HEK293 (cell line): Measurements from ENCODE around the gene CLDN1.

Source experiments
- CTCF ChIA-PET: fragments of 350-600 bp; formaldehyde crosslinking; extraction: SDS; loops from one replicate; lab custom pipeline; 2021; ENCODE audit warnings: antibody characterized with exemption; lab: Yijun Ruan, JAX
- POLR2A ChIA-PET: fragments of 300-600 bp; formaldehyde crosslinking; extraction: SDS; loops from one replicate; lab custom pipeline; 2020; ENCODE audit warnings: antibody characterized with exemption, inconsistent platforms; lab: Yijun Ruan, JAX
- H3K27ac ChIP-seq: fragments of 200-500 bp; sonication (Bioruptor generic); 2 replicates; pipeline ENCODE4 v1.5.1; 2014; ENCODE audit warnings: low read depth, low read length, control low read depth, inconsistent platforms; ENCODE audit errors: extremely low read depth
- H3K36me3 ChIP-seq, 2 experiments: fragments of 200-500 bp in 1 of 2; sonication (Bioruptor generic) in 1 of 2; 1 replicate in 1 of 2; 2 replicates in 1 of 2; pipeline ENCODE4 v1.5.1; 2014 to 2017; ENCODE audit warnings: inconsistent platforms in 2 of 2, low read length in 2 of 2; ENCODE audit not compliant: control insufficient read depth in 2 of 2, insufficient read depth in 1 of 2
- H3K4me1 ChIP-seq: fragments of 200-500 bp; sonication (Bioruptor generic); 2 replicates; pipeline ENCODE4 v1.5.1; 2014; ENCODE audit warnings: mild to moderate bottlenecking, low read length, inconsistent platforms; ENCODE audit not compliant: control insufficient read depth, insufficient read depth
- H3K4me3 ChIP-seq: 2 replicates; pipeline ENCODE4 v1.5.1; 2011; ENCODE audit warnings: low read depth, mild to moderate bottlenecking, control low read depth, low read length, moderate library complexity
- H3K9me3 ChIP-seq: fragments of 200-500 bp; sonication (Bioruptor generic); 2 replicates; pipeline ENCODE4 v1.5.1; 2014; ENCODE audit warnings: low read depth, low read length, inconsistent platforms; ENCODE audit not compliant: control insufficient read depth, insufficient read depth
- TRIM28 ChIP-seq: IDR thresholded peaks from 2 replicates; pipeline ENCODE4 v1.6.1; 2011; ENCODE audit warnings: low read length, control low read depth, borderline replicate concordance
- WT1 ChIP-seq: fragments of 450-650 bp; formaldehyde crosslinking; IDR thresholded peaks from 2 replicates; pipeline ENCODE4 v1.5.1; 2016; ENCODE audit warnings: missing biosample characterization, missing genetic modification characterization
- ZBTB10 ChIP-seq: fragments of 450-650 bp; formaldehyde crosslinking; IDR thresholded peaks from 2 replicates; pipeline ENCODE4 v1.5.1; 2016; ENCODE audit warnings: missing biosample characterization, missing genetic modification characterization
- ZBTB17 ChIP-seq: fragments of 450-650 bp; formaldehyde crosslinking; IDR thresholded peaks from 2 replicates; pipeline ENCODE4 v1.5.1; 2016; ENCODE audit warnings: missing biosample characterization, missing genetic modification characterization
- ZFHX2 ChIP-seq: fragments of 450-650 bp; formaldehyde crosslinking; conservative IDR thresholded peaks from 2 replicates; pipeline ENCODE4 v1.5.1; 2016; ENCODE audit warnings: missing biosample characterization, missing genetic modification characterization
- ZFP37 ChIP-seq: fragments of 450-650 bp; formaldehyde crosslinking; IDR thresholded peaks from 2 replicates; pipeline ENCODE4 v1.5.1; 2016; ENCODE audit warnings: missing biosample characterization, missing genetic modification characterization
- ZNF23 ChIP-seq: fragments of 450-650 bp; formaldehyde crosslinking; IDR thresholded peaks from 2 replicates; pipeline ENCODE4 v1.5.1; 2016; ENCODE audit warnings: missing biosample characterization, missing genetic modification characterization, borderline replicate concordance
- ZNF311 ChIP-seq: fragments of 450-650 bp; formaldehyde crosslinking; IDR thresholded peaks from 2 replicates; pipeline ENCODE4 v1.5.1; 2017; ENCODE audit warnings: missing biosample characterization, missing genetic modification characterization, borderline replicate concordance
- ZNF335 ChIP-seq: fragments of 450-650 bp; formaldehyde crosslinking; conservative IDR thresholded peaks from 2 replicates; pipeline ENCODE4 v1.5.1; 2016; ENCODE audit warnings: missing biosample characterization, missing genetic modification characterization
- ZNF37A ChIP-seq: fragments of 450-650 bp; IDR thresholded peaks from 2 replicates; pipeline ENCODE4 v1.5.1; 2018; ENCODE audit warnings: missing biosample characterization, missing genetic modification characterization
- ZNF426 ChIP-seq: fragments of 450-650 bp; formaldehyde crosslinking; IDR thresholded peaks from 2 replicates; pipeline ENCODE4 v1.5.1; 2017; ENCODE audit warnings: missing biosample characterization, missing genetic modification characterization, mild to moderate bottlenecking, inconsistent platforms, moderate library complexity
- ZNF513 ChIP-seq: fragments of 450-650 bp; IDR thresholded peaks from 2 replicates; pipeline ENCODE4 v1.5.1; 2018; ENCODE audit warnings: missing biosample characterization, missing genetic modification characterization
- ZNF530 ChIP-seq: fragments of 450-650 bp; formaldehyde crosslinking; IDR thresholded peaks from 2 replicates; pipeline ENCODE4 v1.5.1; 2016; ENCODE audit warnings: low read depth, missing biosample characterization, missing genetic modification characterization
- ZNF692 ChIP-seq: fragments of 450-650 bp; formaldehyde crosslinking; IDR thresholded peaks from 2 replicates; pipeline ENCODE4 v1.5.1; 2016; ENCODE audit warnings: missing biosample characterization, missing genetic modification characterization
- TF ChIP-seq, protein P1 (sequence below): fragments of 450-650 bp; IDR thresholded peaks from 2 replicates; pipeline ENCODE4 v1.5.1; 2018; ENCODE audit warnings: missing biosample characterization, mild to moderate bottlenecking, missing genetic modification characterization
- TF ChIP-seq, protein P2 (sequence below): fragments of 450-650 bp; formaldehyde crosslinking; IDR thresholded peaks from 2 replicates; pipeline ENCODE4 v1.5.1; 2016; ENCODE audit warnings: missing biosample characterization, missing genetic modification characterization

CLDN1 gene

DNA sequence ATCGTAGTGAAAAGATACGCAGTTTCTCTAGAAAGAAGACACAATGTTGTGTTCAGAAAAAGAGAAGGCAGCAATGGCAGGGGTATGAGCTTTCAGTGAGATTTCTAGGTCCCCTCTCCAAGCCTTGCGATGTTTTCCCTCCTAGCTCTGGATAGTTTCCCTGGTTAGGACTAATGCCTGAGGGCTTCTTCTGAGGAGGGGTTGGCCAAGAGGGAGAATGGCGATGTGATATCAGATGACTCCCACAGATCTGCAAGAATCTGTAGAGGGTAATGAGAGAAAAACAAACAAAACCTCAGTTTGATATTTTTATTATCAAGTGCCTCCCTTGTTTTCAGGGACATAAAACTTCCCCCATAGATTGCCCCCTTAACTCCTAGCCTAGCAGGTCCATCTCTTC lies 4.1 kb upstream of the CLDN1 start:
- ChIA-PET CTCF (interaction anchor here (0.8 kb wide), 1 partner anchor 9 kb away, joined by 3 read pairs; no protein-coding TSS in a partner anchor), POLR2A (no interaction called here)
- Histone ChIP-seq H3K27ac (no peak overlapping the region), H3K4me1 (peaks cover 3% of the 10 kb centered on the region), H3K36me3 (no peaks in the 10 kb centered on the region), H3K9me3 (no peaks in the 10 kb centered on the region)
- TF ChIP-seq ZNF311 (tag by site-specific recombination) (no peak), ZNF692 (no peak; the same call in 1 of the 2 replicates), TRIM28 (0 out of 2 replicates have a peak, but pooled peaks have one; percentile 14), WT1 (tag by site-specific recombination) (peak; percentile 58; the same call in 1 of the 2 replicates), ZNF426 (no peak), ZBTB17 (tag by site-specific recombination) (peak; percentile 15; the same call in 1 of the 2 replicates), ZNF335 (tag by site-specific recombination) (0 out of 2 replicates have a peak, but pooled peaks have one; percentile 25), ZNF23 (tag by site-specific recombination) (no peak), ZFP37 (0 out of 2 replicates have a peak, but pooled peaks have one; percentile 13), ZBTB10 (tag by site-specific recombination) (no peak), ZFHX2 (tag by site-specific recombination) (no peak), ZNF37A (tag by site-specific recombination) (no peak), ZNF530 (tag by site-specific recombination) (no peak), ZNF513 (tag by site-specific recombination) (no peak)
- TF ChIP-seq, protein P1, sequence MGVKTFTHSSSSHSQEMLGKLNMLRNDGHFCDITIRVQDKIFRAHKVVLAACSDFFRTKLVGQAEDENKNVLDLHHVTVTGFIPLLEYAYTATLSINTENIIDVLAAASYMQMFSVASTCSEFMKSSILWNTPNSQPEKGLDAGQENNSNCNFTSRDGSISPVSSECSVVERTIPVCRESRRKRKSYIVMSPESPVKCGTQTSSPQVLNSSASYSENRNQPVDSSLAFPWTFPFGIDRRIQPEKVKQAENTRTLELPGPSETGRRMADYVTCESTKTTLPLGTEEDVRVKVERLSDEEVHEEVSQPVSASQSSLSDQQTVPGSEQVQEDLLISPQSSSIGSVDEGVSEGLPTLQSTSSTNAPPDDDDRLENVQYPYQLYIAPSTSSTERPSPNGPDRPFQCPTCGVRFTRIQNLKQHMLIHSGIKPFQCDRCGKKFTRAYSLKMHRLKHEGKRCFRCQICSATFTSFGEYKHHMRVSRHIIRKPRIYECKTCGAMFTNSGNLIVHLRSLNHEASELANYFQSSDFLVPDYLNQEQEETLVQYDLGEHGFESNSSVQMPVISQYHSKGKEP (tag by site-specific recombination), result no peak
- TF ChIP-seq, protein P2, sequence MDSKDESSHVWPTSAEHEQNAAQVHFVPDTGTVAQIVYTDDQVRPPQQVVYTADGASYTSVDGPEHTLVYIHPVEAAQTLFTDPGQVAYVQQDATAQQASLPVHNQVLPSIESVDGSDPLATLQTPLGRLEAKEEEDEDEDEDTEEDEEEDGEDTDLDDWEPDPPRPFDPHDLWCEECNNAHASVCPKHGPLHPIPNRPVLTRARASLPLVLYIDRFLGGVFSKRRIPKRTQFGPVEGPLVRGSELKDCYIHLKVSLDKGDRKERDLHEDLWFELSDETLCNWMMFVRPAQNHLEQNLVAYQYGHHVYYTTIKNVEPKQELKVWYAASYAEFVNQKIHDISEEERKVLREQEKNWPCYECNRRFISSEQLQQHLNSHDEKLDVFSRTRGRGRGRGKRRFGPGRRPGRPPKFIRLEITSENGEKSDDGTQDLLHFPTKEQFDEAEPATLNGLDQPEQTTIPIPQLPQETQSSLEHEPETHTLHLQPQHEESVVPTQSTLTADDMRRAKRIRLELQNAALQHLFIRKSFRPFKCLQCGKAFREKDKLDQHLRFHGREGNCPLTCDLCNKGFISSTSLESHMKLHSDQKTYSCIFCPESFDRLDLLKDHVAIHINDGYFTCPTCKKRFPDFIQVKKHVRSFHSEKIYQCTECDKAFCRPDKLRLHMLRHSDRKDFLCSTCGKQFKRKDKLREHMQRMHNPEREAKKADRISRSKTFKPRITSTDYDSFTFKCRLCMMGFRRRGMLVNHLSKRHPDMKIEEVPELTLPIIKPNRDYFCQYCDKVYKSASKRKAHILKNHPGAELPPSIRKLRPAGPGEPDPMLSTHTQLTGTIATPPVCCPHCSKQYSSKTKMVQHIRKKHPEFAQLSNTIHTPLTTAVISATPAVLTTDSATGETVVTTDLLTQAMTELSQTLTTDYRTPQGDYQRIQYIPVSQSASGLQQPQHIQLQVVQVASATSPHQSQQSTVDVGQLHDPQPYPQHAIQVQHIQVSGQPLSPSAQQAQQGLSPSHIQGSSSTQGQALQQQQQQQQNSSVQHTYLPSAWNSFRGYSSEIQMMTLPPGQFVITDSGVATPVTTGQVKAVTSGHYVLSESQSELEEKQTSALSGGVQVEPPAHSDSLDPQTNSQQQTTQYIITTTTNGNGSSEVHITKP (tag by site-specific recombination), result peak; percentile 53; the same call in 1 of the 2 replicates
- TF ChIP-seq, all 188 proteins: peak for 6
- no peak overlapping the region for H3K4me3 ChIP-seq
